PC-3 (cell line): ENCODE results near the gene PIEZO2. TPM values are rescaled to one million over a fixed set of nuclear protein-coding genes. Genes with fewer than 3 reads are reported as not detected.

Experiments
- ATAC-seq: fragments of 200-7000 bp; cut with Tn5 transposase; 2 replicates; pipeline ENCODE4 v1.9.1; 2020; ENCODE audit warnings: mild to moderate bottlenecking, moderate library complexity
- BruUV-seq: library from RNA; stranded (reverse); fragments of 400-500 nt; replicated peaks from 2 replicates; lab custom pipeline; 2021; lab: Mats Ljungman, UMichigan
- CTCF ChIA-PET: fragments of 300-600 bp; sonication (Branson Sonifier 250); formaldehyde crosslinking; loops from one replicate; lab custom pipeline; 2022; ENCODE audit warnings: antibody characterized with exemption; lab: Charles Lee
- POLR2A ChIA-PET: fragments of 300-600 bp; sonication (Branson Sonifier 250); formaldehyde crosslinking; loops from one replicate; lab custom pipeline; 2022; ENCODE audit warnings: antibody characterized with exemption; ENCODE audit not compliant: unreplicated experiment; lab: Charles Lee
- DNase-seq: peaks from one replicate; pipeline ENCODE4 v3.0.0-alpha.2; 2015
- H2AFZ ChIP-seq: fragments of 300-600 bp; sonication (generic); 2 replicates; pipeline ENCODE4 v1.6.0; 2016; ENCODE audit warnings: antibody characterized with exemption, low read length
- H3F3A ChIP-seq: fragments of 300-600 bp; sonication (generic); one replicate; pipeline ENCODE4 v1.6.0; 2017; ENCODE audit warnings: antibody characterized with exemption, low read length, control low read depth, mild to moderate bottlenecking; ENCODE audit not compliant: unreplicated experiment
- H3K27ac ChIP-seq: fragments of 300-600 bp; sonication (generic); 2 replicates; pipeline ENCODE4 v1.5.1; 2016; ENCODE audit warnings: mild to moderate bottlenecking, low read length
- H3K27me3 ChIP-seq: fragments of 300-600 bp; sonication (generic); 2 replicates; pipeline ENCODE4 v1.6.1; 2016; ENCODE audit warnings: low read length, mixed read lengths
- H3K36me3 ChIP-seq: fragments of 300-600 bp; sonication (generic); 2 replicates; pipeline ENCODE4 v1.6.1; 2016; ENCODE audit warnings: low read depth, mixed run types, low read length, mixed read lengths
- H3K4me1 ChIP-seq: fragments of 300-600 bp; sonication (generic); 2 replicates; pipeline ENCODE4 v1.5.1; 2016; ENCODE audit warnings: low read length; ENCODE audit not compliant: insufficient read depth
- H3K4me2 ChIP-seq: fragments of 300-600 bp; sonication (generic); 2 replicates; pipeline ENCODE4 v1.6.0; 2016; ENCODE audit warnings: low read length
- H3K4me3 ChIP-seq: fragments of 300-600 bp; sonication (generic); 2 replicates; pipeline ENCODE4 v1.5.1; 2016; ENCODE audit warnings: mild to moderate bottlenecking, low read length, mixed read lengths
- H3K79me2 ChIP-seq: fragments of 300-600 bp; sonication (generic); 2 replicates; pipeline ENCODE4 v1.6.1; 2017; ENCODE audit warnings: low read length, mixed read lengths
- H3K9ac ChIP-seq: fragments of 300-600 bp; sonication (generic); 2 replicates; pipeline ENCODE4 v1.6.0; 2016; ENCODE audit warnings: mild to moderate bottlenecking, low read length
- H3K9me2 ChIP-seq: fragments of 300-600 bp; sonication (generic); replicated peaks from 2 replicates; pipeline ENCODE4 v1.6.1; 2016; ENCODE audit warnings: mixed run types, low read length, mixed read lengths
- H3K9me3 ChIP-seq: fragments of 300-600 bp; sonication (generic); 2 replicates; pipeline ENCODE4 v1.6.1; 2016; ENCODE audit warnings: low read length, mixed read lengths
- H4K20me1 ChIP-seq: fragments of 300-600 bp; sonication (generic); 2 replicates; pipeline ENCODE4 v1.6.1; 2016; ENCODE audit warnings: low read length, mixed read lengths
- CTCF ChIP-seq: fragments of 300-600 bp; sonication (generic); conservative IDR thresholded peaks from 2 replicates; pipeline ENCODE4 v1.5.1; 2017; ENCODE audit warnings: antibody characterized with exemption, low read depth, mild to moderate bottlenecking, low read length
- EZH2 ChIP-seq: fragments of 300-600 bp; sonication (generic); IDR thresholded peaks from one replicate; pipeline ENCODE4 v1.6.1; 2017; ENCODE audit warnings: antibody characterized with exemption, mild to moderate bottlenecking, low read length; ENCODE audit not compliant: unreplicated experiment
- EZH2phosphoT487 ChIP-seq: fragments of 300-600 bp; sonication (generic); IDR thresholded peaks from 2 replicates; pipeline ENCODE4 v1.6.1; 2018; ENCODE audit warnings: mild to moderate bottlenecking, antibody characterized with exemption, low read length, borderline replicate concordance
- intact Hi-C: fragments of 100-400 bp; cut with micrococcal nuclease; formaldehyde crosslinking; loops from 2 replicates; pipeline ENCODE4 v1.9.0; 2023
- total RNA-seq: library from RNA; depleted of rRNA; stranded (reverse); fragments of >200 nt; gene quantifications from 2 replicates; pipeline ENCODE4 v1.2.3, GENCODE V29; 2014

The PIEZO2 gene
- total RNA-seq, 1 experiment from 2014 or later, result not detected

GRCh38 chr18:11043694-11044093, 105.7 kb downstream of the PIEZO2 start:
- H3K4me3 ChIP-seq, result no peak overlapping the region
- H3K36me3 ChIP-seq, result no peaks in the 10 kb centered on the region
- H4K20me1 ChIP-seq, result no peaks in the 10 kb centered on the region; the same call in 1 of the 2 replicates
- H3K4me2 ChIP-seq, result no peak overlapping the region
- no peaks in the 10 kb centered on the region for H3K4me1 ChIP-seq
- H3K9me3 ChIP-seq, result no peaks in the 10 kb centered on the region
- no TSS peak for BruUV-seq
- intact Hi-C loops, result loop anchor here (5.0 kb wide), 1 partner anchor 1071 kb away; no protein-coding TSS in a partner anchor
- no peak overlapping the region for H3K27ac ChIP-seq
- no peaks in the 10 kb centered on the region for H3F3A ChIP-seq
- H3K27me3 ChIP-seq, result peaks cover 37% of the 10 kb centered on the region
- H2AFZ ChIP-seq, result no peak overlapping the region
- CTCF ChIA-PET, result no interaction called here
- DNase-seq (no peak), ATAC-seq (no peak)
- no peaks in the 10 kb centered on the region for H3K9me2 ChIP-seq
- H3K79me2 ChIP-seq, result no peaks in the 10 kb centered on the region
- POLR2A ChIA-PET, result no interaction called here
- TF ChIP-seq EZH2phosphoT487 (no peak), EZH2 (no peak), CTCF (no peak)
- no peak overlapping the region for H3K9ac ChIP-seq

DNA sequence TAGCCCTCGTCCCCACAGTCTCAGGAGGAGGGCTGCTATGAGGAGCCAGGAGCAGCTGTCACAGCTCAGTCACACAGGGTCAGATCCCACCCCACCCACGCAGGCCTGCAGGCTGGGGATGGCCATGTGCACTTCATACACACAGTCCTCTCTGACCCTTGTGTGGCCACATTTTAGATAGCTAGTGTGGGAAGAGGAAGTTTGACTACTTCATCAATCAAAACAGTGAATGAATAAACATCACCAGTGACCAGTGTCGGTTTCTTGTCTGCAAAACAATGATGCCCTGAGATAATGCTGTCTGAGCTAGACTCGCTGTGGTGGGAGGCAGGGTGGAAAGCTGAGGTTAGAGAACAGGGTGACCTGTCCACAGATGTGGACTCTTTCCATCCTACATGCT, 107.1 kb downstream of the PIEZO2 start:
- no peak for ATAC-seq
- Histone ChIP-seq H3K9me2 (no peaks in the 10 kb centered on the region), H4K20me1 (no peaks in the 10 kb centered on the region; the same call in 1 of the 2 replicates), H3K4me3 (no peak overlapping the region), H3K9ac (no peak overlapping the region), H2AFZ (no peak overlapping the region), H3K9me3 (no peaks in the 10 kb centered on the region), H3K79me2 (no peaks in the 10 kb centered on the region), H3K27ac (no peak overlapping the region), H3K27me3 (peaks cover 51% of the 10 kb centered on the region), H3F3A (no peaks in the 10 kb centered on the region), H3K36me3 (no peaks in the 10 kb centered on the region), H3K4me1 (no peaks in the 10 kb centered on the region), H3K4me2 (no peak overlapping the region)
- ChIA-PET CTCF (no interaction called here), POLR2A (no interaction called here)
- BruUV-seq, result no TSS peak
- intact Hi-C loops, result loop anchor here (5.0 kb wide), 1 partner anchor 1070 kb away; no protein-coding TSS in a partner anchor
- no peak for TF ChIP-seq EZH2
- DNase-seq, result no peak

DNA sequence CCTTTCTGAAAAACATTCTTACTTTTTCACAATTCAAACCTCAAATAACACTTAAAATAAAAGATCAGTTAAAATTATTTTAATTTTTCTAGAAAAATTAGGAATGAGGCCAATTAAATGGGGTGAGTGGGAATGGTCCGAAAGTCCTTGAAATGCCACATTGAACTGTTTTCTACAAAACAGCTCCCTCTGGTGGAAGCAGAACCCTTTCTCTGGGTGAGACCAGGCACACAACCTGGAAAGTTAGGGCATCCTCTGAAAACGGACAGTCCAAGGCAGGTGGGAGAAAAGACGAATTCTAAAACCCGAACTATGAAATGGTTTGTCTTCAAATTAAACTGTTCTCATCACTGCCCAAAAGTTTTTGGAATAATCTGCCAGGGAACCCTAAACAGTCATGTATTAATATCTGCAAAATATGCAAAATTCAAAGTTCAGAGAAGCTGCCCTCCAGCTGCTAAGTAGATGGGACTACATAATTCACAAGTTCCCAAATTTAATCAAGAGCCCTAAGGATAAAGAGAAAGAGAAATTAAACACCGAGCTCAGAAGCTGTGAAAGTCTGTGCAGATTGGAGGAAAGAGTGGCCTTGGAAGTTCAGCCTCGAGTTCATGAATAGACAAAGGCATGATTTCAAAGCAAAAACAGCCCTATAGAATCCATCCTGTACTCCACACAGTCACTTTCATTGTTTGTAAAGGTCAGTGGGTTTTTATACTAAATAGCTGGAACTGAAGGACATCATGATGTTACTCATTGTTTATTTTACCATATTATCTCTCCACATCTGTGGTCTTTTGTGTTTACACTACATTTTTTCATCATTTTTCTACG, 108.3 kb downstream of the PIEZO2 start:
- CTCF ChIA-PET, result interaction anchor here (0.6 to 1.3 kb wide), 2 partner anchors 189 to 1065 kb away, joined by 3 read pairs; no protein-coding TSS in a partner anchor
- Histone ChIP-seq H3K27me3 (peaks cover 53% of the 10 kb centered on the region), H3K4me3 (no peak overlapping the region), H3K9me2 (no peaks in the 10 kb centered on the region), H3K4me1 (no peaks in the 10 kb centered on the region), H3K9me3 (no peaks in the 10 kb centered on the region), H3K79me2 (no peaks in the 10 kb centered on the region), H3K9ac (no peak overlapping the region), H3K27ac (no peak overlapping the region), H3K36me3 (no peaks in the 10 kb centered on the region), H4K20me1 (no peaks in the 10 kb centered on the region; the same call in 1 of the 2 replicates), H3K4me2 (no peak overlapping the region), H2AFZ (no peak overlapping the region), H3F3A (no peaks in the 10 kb centered on the region)
- POLR2A ChIA-PET, result no interaction called here
- intact Hi-C loops, result loop anchor here (1.0 to 5.0 kb wide), 2 partner anchors 190 to 1069 kb away; no protein-coding TSS in a partner anchor
- peak; percentile 65 for DNase-seq
- peak; percentile 74 for ATAC-seq
- BruUV-seq, result no TSS peak
- TF ChIP-seq EZH2, result no peak
- peak; percentile 80 for TF ChIP-seq CTCF
